ENCODE results near the gene FLOT1. TPM values are rescaled to one million over a fixed set of nuclear protein-coding genes. Genes with fewer than 3 reads are reported as not detected.

FLOT1 gene
- total and polyA plus RNA-seq, 2 of the 13 experiments (the other 11 are each of a cell fraction or from before 2014, with no cell fraction given) = 82.3 to 130 TPM

GRCh38 chr6:30759575-30760239 is 17.2 kb upstream of the FLOT1 start (continued):
- TF ChIP-seq CBX5 (CRISPR knock-in tag; IDR thresholded peaks at IDR 0.05; ENCODE audit: borderline replicate concordance) (no peak), TFDP2 (CRISPR knock-in tag; IDR thresholded peaks at IDR 0.05) (no peak), ZBTB7B (CRISPR knock-in tag; IDR thresholded peaks at IDR 0.05) (no peak), ZNF564 (CRISPR knock-in tag; IDR thresholded peaks at IDR 0.05) (no peak), KMT2A (CRISPR knock-in tag; IDR thresholded peaks at IDR 0.05) (no peak), KAT8 (CRISPR knock-in tag; IDR thresholded peaks at IDR 0.05) (no peak; the same call in 1 of the 2 replicates), THYN1 (CRISPR knock-in tag; IDR thresholded peaks at IDR 0.05; ENCODE audit: borderline replicate concordance, low read depth) (no peak), MAFF (IDR thresholded peaks at IDR 0.05; ENCODE audit: low read depth, low read length) (peak; percentile 82), JUN (CRISPR knock-in tag; IDR thresholded peaks at IDR 0.05) (peak; percentile 87; the same call in 1 of the 2 replicates), RXRB (CRISPR knock-in tag; IDR thresholded peaks at IDR 0.05; ENCODE audit: borderline replicate concordance) (peak; percentile 64; the same call in 1 of the 2 replicates), RNF2 (conservative IDR thresholded peaks at IDR 0.05; ENCODE audit: low read depth) (no peak), XRCC5 (optimal IDR thresholded peaks at IDR 0.05; ENCODE audit: low read length) (no peak), SIN3B (IDR thresholded peaks at IDR 0.05; ENCODE audit: low read length) (no peak), SALL1 (CRISPR knock-in tag; IDR thresholded peaks at IDR 0.05) (peak; percentile 59), SKIL (CRISPR knock-in tag; IDR thresholded peaks at IDR 0.05; ENCODE audit: borderline replicate concordance) (peak; percentile 40; the same call in 1 of the 2 replicates), MTA1 (CRISPR knock-in tag; IDR thresholded peaks at IDR 0.05; ENCODE audit: borderline replicate concordance) (no peak), MXI1 (IDR thresholded peaks at IDR 0.05; ENCODE audit: borderline replicate concordance, low read depth, low read length) (no peak), RFXAP (CRISPR knock-in tag; IDR thresholded peaks at IDR 0.05; ENCODE audit: borderline replicate concordance) (no peak), FOSL2 (CRISPR knock-in tag; IDR thresholded peaks at IDR 0.05) (peak; percentile 82), NBN (conservative IDR thresholded peaks at IDR 0.05) (no peak)
- TF ChIP-seq, protein P1, sequence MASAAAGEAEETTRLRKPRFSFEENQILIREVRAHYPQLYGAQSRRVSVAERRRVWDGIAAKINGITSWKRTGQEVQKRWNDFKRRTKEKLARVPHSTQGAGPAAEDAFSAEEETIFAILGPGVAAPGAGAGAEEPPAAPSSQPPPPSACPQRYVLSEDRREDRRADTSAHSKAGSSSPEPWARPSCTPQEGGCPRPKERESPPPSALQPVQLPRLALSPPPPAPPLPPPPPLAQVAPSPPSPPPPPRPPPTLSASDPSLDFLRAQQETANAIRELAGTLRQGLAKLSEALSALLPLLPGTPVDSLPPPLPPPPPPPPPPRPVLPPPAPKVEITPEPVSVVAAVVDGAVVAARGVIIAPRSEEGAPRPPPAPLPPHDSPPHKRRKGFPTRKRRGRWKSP (CRISPR knock-in tag; IDR thresholded peaks at IDR 0.05) = no peak
- TF ChIP-seq, protein P2, sequence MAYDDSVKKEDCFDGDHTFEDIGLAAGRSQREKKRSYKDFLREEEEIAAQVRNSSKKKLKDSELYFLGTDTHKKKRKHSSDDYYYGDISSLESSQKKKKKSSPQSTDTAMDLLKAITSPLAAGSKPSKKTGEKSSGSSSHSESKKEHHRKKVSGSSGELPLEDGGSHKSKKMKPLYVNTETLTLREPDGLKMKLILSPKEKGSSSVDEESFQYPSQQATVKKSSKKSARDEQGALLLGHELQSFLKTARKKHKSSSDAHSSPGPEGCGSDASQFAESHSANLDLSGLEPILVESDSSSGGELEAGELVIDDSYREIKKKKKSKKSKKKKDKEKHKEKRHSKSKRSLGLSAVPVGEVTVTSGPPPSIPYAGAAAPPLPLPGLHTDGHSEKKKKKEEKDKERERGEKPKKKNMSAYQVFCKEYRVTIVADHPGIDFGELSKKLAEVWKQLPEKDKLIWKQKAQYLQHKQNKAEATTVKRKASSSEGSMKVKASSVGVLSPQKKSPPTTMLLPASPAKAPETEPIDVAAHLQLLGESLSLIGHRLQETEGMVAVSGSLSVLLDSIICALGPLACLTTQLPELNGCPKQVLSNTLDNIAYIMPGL (CRISPR knock-in tag; IDR thresholded peaks at IDR 0.05; ENCODE audit: borderline replicate concordance in 1 of 2, low read depth in 1 of 2) = no peak
- TF ChIP-seq, protein P3, sequence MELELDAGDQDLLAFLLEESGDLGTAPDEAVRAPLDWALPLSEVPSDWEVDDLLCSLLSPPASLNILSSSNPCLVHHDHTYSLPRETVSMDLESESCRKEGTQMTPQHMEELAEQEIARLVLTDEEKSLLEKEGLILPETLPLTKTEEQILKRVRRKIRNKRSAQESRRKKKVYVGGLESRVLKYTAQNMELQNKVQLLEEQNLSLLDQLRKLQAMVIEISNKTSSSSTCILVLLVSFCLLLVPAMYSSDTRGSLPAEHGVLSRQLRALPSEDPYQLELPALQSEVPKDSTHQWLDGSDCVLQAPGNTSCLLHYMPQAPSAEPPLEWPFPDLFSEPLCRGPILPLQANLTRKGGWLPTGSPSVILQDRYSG (CRISPR knock-in tag; IDR thresholded peaks at IDR 0.05) = no peak
